ENCODE results near the gene TRIM24. TPM values are rescaled to one million over a fixed set of nuclear protein-coding genes. Genes with fewer than 3 reads are reported as not detected.

Gene TRIM24
- total RNA-seq, 2 experiments from 2014 or later = 17.5 to 26.8 TPM

- intact Hi-C loops (cut with micrococcal nuclease; ENCODE audit: unreplicated experiment) = no loop called here
- no TSS peak for BruUV-seq (replicated peaks)
- Histone ChIP-seq H3K4me3 (ENCODE audit: low read depth, low read length, poor library complexity, severe bottlenecking) (no peak overlapping the region), H4K20me1 (ENCODE audit: insufficient read depth, low read length) (no peaks in the 10 kb centered on the region), H3K36me3 (ENCODE audit: insufficient read depth, low read length) (peaks cover 64% of the 10 kb centered on the region), H3K4me1 (ENCODE audit: insufficient read depth, low read length, poor library complexity, severe bottlenecking) (peaks cover 10% of the 10 kb centered on the region), H3K79me2 (ENCODE audit: insufficient read depth, low read depth, low read length) (peaks cover 3% of the 10 kb centered on the region; the same call in 1 of the 2 replicates), H3K9me2 (ENCODE audit: insufficient read depth, low read length) (no peaks in the 10 kb centered on the region), H3K4me2 (ENCODE audit: low read length) (no peak overlapping the region), H2AFZ (ENCODE audit: low read length) (no peak overlapping the region), H3K9me3 (ENCODE audit: low read length) (peaks cover 9% of the 10 kb centered on the region; the same call in 1 of the 2 replicates), H3K27ac (ENCODE audit: low read depth, low read length, poor library complexity, severe bottlenecking) (no peak overlapping the region)
- TF ChIP-seq EZH2phosphoT487 (IDR thresholded peaks at IDR 0.05; ENCODE audit: borderline replicate concordance, low read depth, low read length) (no peak), CTCF (conservative IDR thresholded peaks at IDR 0.05; ENCODE audit: low read length) (no peak)
- ChIA-PET POLR2A (interaction anchor here (0.9 kb wide), 1 partner anchor 12 kb away, joined by 3 read pairs; no protein-coding TSS in a partner anchor), CTCF (ENCODE audit: unreplicated experiment) (no interaction called here)
- no peak for DNase-seq (ENCODE audit: low spot score)
These were observed 52.8 kb downstream of the TRIM24 start for GRCh38 chr7:138512885-138513284.

GRCh38 chr7:138513344-138513871 is 53.3 kb downstream of the TRIM24 start:
- H3K4me3 ChIP-seq (ENCODE audit: low read depth, low read length, poor library complexity, severe bottlenecking) = no peak overlapping the region
- TF ChIP-seq CTCF (conservative IDR thresholded peaks at IDR 0.05; ENCODE audit: low read length) (no peak), EZH2phosphoT487 (IDR thresholded peaks at IDR 0.05; ENCODE audit: borderline replicate concordance, low read depth, low read length) (no peak)

GRCh38 chr7:138514044-138514443 is 54.0 kb downstream of the TRIM24 start:
- H2AFZ ChIP-seq (ENCODE audit: low read length) = no peak overlapping the region
- intact Hi-C loops (cut with micrococcal nuclease; ENCODE audit: unreplicated experiment) = no loop called here
- no peak overlapping the region for H3K4me2 ChIP-seq (ENCODE audit: low read length)
- H3K79me2 ChIP-seq (ENCODE audit: insufficient read depth, low read depth, low read length) = no peaks in the 10 kb centered on the region
- peaks cover 10% of the 10 kb centered on the region for H3K4me1 ChIP-seq (ENCODE audit: insufficient read depth, low read length, poor library complexity, severe bottlenecking)
- H3K27ac ChIP-seq (ENCODE audit: low read depth, low read length, poor library complexity, severe bottlenecking) = no peak overlapping the region
- no TSS peak for BruUV-seq (replicated peaks)
- no peak for TF ChIP-seq CTCF (conservative IDR thresholded peaks at IDR 0.05; ENCODE audit: low read length)
- TF ChIP-seq EZH2phosphoT487 (IDR thresholded peaks at IDR 0.05; ENCODE audit: borderline replicate concordance, low read depth, low read length) = no peak
- DNase-seq (ENCODE audit: low spot score) = no peak
- CTCF ChIA-PET (ENCODE audit: unreplicated experiment) = no interaction called here
- no peak overlapping the region for H3K4me3 ChIP-seq (ENCODE audit: low read depth, low read length, poor library complexity, severe bottlenecking)
- no peaks in the 10 kb centered on the region for H4K20me1 ChIP-seq (ENCODE audit: insufficient read depth, low read length)
- no peaks in the 10 kb centered on the region for H3K9me2 ChIP-seq (ENCODE audit: insufficient read depth, low read length)
- H3K36me3 ChIP-seq (ENCODE audit: insufficient read depth, low read length) = peaks cover 74% of the 10 kb centered on the region
- peaks cover 9% of the 10 kb centered on the region; the same call in 1 of the 2 replicates for H3K9me3 ChIP-seq (ENCODE audit: low read length)
- POLR2A ChIA-PET = interaction anchor here (1.0 to 1.2 kb wide), 2 partner anchors 20 to 81 kb away, joined by 3 read pairs; no protein-coding TSS in a partner anchor

More at GRCh38 chr7:138513344-138513871, 53.3 kb downstream of the TRIM24 start:
- no peak for DNase-seq (ENCODE audit: low spot score)
- Histone ChIP-seq H3K27ac (ENCODE audit: low read depth, low read length, poor library complexity, severe bottlenecking) (no peak overlapping the region), H3K9me3 (ENCODE audit: low read length) (peaks cover 9% of the 10 kb centered on the region; the same call in 1 of the 2 replicates), H3K4me1 (ENCODE audit: insufficient read depth, low read length, poor library complexity, severe bottlenecking) (peaks cover 10% of the 10 kb centered on the region), H3K4me2 (ENCODE audit: low read length) (no peak overlapping the region), H3K36me3 (ENCODE audit: insufficient read depth, low read length) (peaks cover 67% of the 10 kb centered on the region), H3K79me2 (ENCODE audit: insufficient read depth, low read depth, low read length) (no peaks in the 10 kb centered on the region), H4K20me1 (ENCODE audit: insufficient read depth, low read length) (no peaks in the 10 kb centered on the region), H3K9me2 (ENCODE audit: insufficient read depth, low read length) (no peaks in the 10 kb centered on the region), H2AFZ (ENCODE audit: low read length) (no peak overlapping the region)
- intact Hi-C loops (cut with micrococcal nuclease; ENCODE audit: unreplicated experiment) = no loop called here
- CTCF ChIA-PET (ENCODE audit: unreplicated experiment) = no interaction called here
- no TSS peak for BruUV-seq (replicated peaks)
- POLR2A ChIA-PET = interaction anchor here (0.9 to 1.2 kb wide), 2 partner anchors 12 to 81 kb away, joined by 3 read pairs; no protein-coding TSS in a partner anchor
